Hindlimb muscle (tissue), 1 donor: ENCODE measurements around the gene TM9SF4. TPM values are rescaled to one million over a fixed set of nuclear protein-coding genes. Genes with fewer than 3 reads are reported as not detected.
"Not testable (repeated sequence)": the region's sequence is repeated elsewhere in the genome, so short reads cannot be mapped to it uniquely, and the experiment has no call there.

ENCODE experiments used
- DNase-seq: peaks from one replicate; pipeline ENCODE4 v3.0.0-alpha.2; 2013
- polyA plus RNA-seq: library from polyadenylated mRNA; unstranded; fragments of 120-200 nt; gene quantifications from one replicate; pipeline ENCODE4 v1.2.1, GENCODE V29; 2013; ENCODE audit not compliant: insufficient read length

TM9SF4 gene
- polyA plus RNA-seq, 1 donor, result 42.4 TPM

- DNase-seq, result no peak
Measured at GRCh38 chr20:32190616-32191415, 81.3 kb downstream of the TM9SF4 start.

DNA sequence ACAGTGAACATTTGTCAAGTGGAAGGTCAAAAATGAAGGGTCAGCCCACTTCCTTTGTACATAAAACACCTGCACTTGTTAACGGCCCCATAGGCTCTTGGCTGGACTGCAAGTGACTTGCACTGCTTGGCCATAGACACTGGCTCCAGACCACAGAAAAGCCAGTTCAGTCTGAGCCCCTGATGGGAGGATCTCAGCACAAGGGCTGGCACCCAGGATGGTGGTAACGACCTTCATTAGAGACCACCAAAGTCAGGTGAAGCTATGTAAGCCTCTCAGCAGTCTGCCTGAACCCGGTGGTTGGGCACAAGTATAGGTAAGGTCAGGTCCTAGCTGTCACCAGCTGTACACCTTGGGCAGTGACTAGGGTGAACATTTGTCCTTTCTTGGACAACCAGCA lies 81.9 kb downstream of the TM9SF4 start:
- no peak for DNase-seq

DNA sequence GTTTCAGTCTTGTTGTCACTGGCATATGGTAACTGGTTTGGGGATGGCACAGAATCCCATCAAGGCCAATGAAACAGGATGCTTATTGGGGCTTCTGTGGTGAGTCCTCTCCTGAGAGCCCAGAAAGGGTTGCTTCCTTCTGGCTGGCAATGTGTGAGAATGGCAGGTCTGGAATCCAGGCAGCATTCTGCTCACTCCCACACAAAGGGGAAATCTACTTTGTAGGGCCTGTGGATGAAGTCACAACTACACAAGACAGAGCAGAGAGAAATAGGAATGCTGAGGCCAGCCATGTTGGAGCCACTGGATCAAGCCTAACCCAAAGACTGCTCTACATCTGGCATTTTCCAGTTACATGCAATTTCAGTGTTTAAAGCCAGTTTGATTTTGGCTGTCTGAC lies 82.4 kb downstream of the TM9SF4 start:
- DNase-seq, result no peak

- no peak for DNase-seq
Measured at GRCh38 chr20:32192698-32193097, 83.2 kb downstream of the TM9SF4 start.

GRCh38 chr20:32193336-32193735 lies 83.8 kb downstream of the TM9SF4 start:
- not testable (repeated sequence) for DNase-seq

- no peak for DNase-seq
Measured at GRCh38 chr20:32193996-32194395, 84.5 kb downstream of the TM9SF4 start.

GRCh38 chr20:32195581-32195980 lies 86.1 kb downstream of the TM9SF4 start:
- no peak for DNase-seq

DNA sequence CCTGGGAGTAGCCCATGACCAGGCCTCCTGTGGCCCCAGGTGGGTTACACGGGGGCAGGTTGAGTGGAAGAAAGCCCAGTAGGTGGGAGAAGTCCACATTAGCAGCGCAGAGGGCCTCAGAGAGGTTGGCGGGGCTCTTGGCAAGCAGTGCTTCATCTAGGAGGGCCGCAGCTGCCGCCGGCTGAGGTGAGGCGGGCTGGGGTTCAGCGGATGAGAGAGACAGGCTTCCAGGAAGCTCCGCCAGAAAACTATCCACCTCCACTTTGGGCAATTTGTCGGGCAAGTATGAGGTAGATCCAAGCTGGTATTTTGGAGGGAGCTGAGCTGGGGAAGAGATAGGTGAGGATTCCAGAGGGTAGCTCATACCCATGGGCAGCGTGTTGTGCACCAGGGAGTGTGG lies 87.1 kb downstream of the TM9SF4 start:
- not testable (repeated sequence) for DNase-seq

GRCh38 chr20:32197136-32197535 lies 87.6 kb downstream of the TM9SF4 start:
- DNase-seq, result not testable (repeated sequence)

DNA sequence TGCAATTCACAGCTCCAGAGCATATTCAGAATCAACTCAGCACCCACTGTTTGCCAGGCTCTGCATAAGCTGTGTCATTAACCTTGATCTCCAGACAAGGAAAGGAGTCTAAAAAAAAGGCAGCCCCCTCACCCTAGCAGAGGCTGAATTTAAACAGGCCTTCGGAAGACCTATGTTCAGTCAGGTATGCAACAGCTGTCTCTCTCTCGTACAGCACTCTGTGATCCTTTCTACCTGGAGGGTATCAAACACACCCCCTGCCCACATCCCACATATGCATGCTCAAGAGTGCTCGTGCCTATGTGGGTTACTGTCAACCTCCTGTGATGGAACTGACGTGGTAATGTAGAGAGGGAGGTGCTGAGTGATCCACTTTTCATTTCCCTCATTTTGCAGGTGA lies 89.5 kb downstream of the TM9SF4 start:
- no peak for DNase-seq

DNA sequence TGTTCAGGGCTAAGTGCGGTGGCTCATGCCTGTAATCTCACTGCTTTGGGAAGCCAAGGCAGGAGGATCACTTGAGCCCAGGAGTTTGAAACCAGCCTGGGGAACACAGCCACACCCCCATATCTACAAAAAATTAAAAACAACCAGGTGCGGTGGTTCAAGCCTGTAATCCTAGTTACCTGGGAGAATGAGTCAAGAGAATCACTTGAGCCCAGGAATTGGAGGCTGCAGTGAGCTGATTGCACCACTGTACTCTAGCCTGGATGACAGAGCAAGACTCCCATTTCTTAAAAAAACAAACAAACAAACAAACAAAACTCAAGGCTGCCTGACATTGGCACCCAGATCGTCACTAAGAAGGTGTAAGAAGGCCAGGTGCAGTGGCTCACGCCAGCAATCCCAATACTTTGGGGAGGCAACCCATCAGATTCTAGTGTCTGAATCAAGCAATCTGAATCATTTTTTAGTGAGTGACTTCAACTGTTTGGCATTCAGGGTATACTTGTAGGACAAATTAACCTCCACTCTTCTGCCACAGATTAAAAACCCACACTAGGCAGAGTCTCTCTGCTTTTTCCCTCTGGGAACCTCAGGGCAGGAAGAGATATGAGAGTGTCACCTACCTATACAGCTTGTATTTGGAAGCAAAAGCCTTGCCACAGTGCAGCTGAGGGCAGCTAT lies 91.9 kb downstream of the TM9SF4 start:
- no peak for DNase-seq

- no peak for DNase-seq
Measured at GRCh38 chr20:32201977-32202363, 92.5 kb downstream of the TM9SF4 start.

GRCh38 chr20:32203356-32204204 lies 94.1 kb downstream of the TM9SF4 start:
- DNase-seq, result no peak

DNA sequence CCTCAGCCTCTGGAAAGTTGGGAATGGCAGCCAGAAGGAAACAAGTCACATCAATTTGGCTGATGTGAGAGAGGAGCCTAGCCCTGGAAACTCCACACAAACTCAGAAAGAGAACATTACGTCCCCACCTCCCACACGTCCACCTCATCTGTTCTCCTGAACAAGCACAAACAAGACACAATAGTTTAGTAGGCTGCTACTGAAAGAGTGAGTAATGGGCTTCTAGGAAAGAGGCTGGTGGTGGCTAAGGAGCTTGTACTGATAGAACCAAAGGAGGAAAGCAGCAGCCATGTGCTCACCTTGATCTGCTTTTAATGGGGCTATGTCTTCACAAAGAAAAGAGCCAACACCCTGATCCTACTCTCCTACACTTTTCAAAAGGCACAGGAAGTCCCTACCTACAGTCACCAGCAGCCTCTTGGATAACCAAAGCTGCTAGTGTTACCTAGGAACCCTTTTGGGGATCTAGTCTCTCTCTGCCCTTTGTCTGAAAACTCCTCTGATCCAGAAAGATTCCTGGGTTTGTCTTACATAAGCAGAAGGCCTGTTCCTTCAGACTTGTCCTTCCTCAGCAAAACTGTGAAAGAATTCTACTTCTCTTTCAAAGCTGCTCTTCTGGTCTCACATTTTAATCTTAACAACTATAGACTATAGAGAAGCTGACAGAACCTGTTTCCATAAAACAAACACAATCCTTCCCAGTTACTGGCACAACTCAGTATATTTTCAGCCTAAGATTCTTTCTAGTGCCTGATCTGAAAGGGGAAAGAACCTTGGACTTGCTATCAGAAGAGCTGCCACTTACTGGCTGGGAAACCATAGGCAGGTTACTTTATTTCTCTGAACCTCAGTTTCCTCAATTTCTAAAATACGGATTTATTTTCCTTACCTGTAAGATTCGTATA lies 94.9 kb downstream of the TM9SF4 start:
- no peak for DNase-seq

- DNase-seq, result no peak
Measured at GRCh38 chr20:32205110-32205842, 95.8 kb downstream of the TM9SF4 start.

DNA sequence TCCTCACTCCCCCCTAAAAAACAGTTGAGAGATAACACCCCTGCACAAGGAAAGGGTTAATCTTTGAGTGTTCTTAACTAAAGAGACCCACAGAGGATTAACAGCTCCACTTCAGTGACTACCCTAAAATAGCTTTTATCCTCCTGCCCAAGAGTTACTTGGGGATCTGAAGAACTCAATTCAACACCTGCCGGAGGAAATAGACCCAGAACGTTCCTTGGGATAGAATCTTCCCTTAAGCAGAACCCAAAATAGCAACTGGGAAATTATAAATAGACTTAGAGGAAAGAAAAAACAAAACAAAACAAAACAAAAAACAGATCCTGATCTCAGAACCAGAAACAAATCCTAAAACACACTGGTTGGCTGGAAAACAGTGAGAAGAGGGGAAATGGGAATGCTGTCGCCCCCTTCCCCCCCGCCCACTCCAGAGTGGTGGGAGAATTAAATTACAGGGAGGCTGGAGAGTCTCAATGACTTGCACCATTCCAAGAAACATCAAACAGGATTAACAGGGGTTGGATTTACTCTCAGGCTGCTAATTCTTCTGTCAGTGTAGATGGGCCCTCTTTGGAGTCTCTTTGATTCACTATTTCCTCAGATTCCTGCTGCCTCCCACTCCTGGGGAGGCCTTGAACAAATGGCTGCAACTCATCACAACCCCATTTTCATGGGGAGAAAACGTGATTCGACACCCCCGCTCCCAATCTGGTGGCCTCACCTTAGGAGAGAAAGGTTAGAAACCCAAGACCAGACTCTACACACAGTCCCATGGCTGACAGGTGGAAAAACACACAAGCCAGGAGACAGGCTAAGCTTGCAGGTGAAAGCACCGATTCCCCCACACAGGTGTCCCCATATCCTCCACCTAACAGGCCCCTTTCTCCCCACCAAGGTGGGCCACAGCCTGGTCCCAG lies 96.6 kb downstream of the TM9SF4 start:
- DNase-seq, result no peak

- DNase-seq, result no peak
Measured at GRCh38 chr20:32206760-32207625, 97.5 kb downstream of the TM9SF4 start.

- DNase-seq, result peak; percentile 93
Measured at GRCh38 chr20:32207626-32208498, 98.3 kb downstream of the TM9SF4 start, which contains the start of the genes PLAGL2 and POFUT1. Gene PLAGL2 (minus strand): TSS chr20:32207743. CDS start chr20:32202178, 5,565 bp downstream. Gene POFUT1 (plus strand): TSS chr20:32207880. CDS start chr20:32207942, 62 bp downstream.
